GM12891 (cell line): Measurements from ENCODE around the gene RETNLB.

Experiments
- DNase-seq: peaks from one replicate; pipeline ENCODE4 v3.0.0; 2011; ENCODE audit warnings: low spot score; ENCODE audit not compliant: insufficient read length
- FAIRE-seq: peaks from 2 replicates; lab custom pipeline; 2011; peaks lifted over from hg19 to GRCh38; lab: Jason Lieb, UNC
- PAX5 ChIP-seq: IDR thresholded peaks from 2 replicates; pipeline ENCODE4 v1.6.1; 2011; ENCODE audit warnings: low read length, moderate library complexity, mild to moderate bottlenecking; ENCODE audit not compliant: insufficient read depth, severe bottlenecking
- POLR2A ChIP-seq: IDR thresholded peaks from 2 replicates; pipeline ENCODE4 v1.6.1; 2011; ENCODE audit warnings: low read depth, low read length, control low read depth
- POLR2AphosphoS5 ChIP-seq: IDR thresholded peaks from 2 replicates; pipeline ENCODE4 v1.6.1; 2011; ENCODE audit warnings: low read depth, low read length, control low read depth
- POU2F2 ChIP-seq: IDR thresholded peaks from 2 replicates; pipeline ENCODE4 v1.6.1; 2011; ENCODE audit warnings: low read depth, mild to moderate bottlenecking, control low read depth, low read length, moderate library complexity
- SPI1 ChIP-seq: IDR thresholded peaks from 2 replicates; pipeline ENCODE4 v1.6.1; 2011; ENCODE audit warnings: low read depth, low read length, control low read depth
- TAF1 ChIP-seq: IDR thresholded peaks from 2 replicates; pipeline ENCODE4 v1.6.1; 2011; ENCODE audit warnings: low read depth, low read length, control low read depth

Gene RETNLB

DNA sequence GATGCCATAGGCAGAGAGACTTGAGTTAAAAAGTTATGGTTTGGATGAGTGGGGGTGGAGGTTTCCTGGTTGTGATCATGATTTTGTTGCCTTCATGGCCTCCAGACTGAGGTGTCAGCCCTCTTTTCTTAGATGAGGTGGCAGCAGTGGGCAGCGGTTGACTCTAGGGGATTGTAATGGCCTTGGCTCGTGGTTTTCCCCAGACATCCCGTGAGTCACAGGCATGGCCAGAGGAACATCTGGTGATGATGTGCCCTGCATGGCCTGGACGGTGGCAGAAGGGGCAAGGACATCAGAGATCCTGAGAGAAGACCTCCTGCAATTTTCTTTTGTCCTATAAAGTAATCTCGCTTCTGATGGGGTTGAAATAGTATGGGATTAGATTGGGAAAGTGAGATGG is 12.4 kb downstream of the RETNLB start:
- DNase-seq (no peak), FAIRE-seq (no peak)
- TF ChIP-seq SPI1 (no peak), POLR2AphosphoS5 (no peak), TAF1 (no peak), POLR2A (no peak), PAX5 (no peak), POU2F2 (no peak)

DNA sequence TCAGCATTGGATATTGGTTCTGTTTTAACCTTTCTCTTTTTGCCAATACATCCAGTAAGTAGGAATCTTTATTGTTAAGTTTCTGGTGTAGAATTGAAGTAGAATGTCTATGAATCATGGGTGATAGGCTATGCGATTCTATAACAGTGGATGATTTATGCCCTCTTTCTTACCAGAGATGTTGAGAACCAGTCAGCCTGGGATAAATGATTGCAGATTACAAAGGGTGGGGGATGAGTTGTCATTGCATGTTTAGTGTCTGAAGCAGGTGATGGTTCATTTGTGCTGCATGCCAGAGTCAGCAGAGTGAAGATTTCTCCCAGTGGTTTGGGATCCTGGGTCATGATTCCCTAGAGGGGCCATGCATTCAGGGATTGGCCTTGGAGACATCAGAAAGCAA is 14.3 kb downstream of the RETNLB start:
- DNase-seq (no peak), FAIRE-seq (no peak)
- TF ChIP-seq SPI1: no peak
- no peak for TF ChIP-seq POLR2A
- no peak for TF ChIP-seq PAX5
- TF ChIP-seq POU2F2: no peak
- TF ChIP-seq TAF1: no peak
- TF ChIP-seq POLR2AphosphoS5: no peak

DNA sequence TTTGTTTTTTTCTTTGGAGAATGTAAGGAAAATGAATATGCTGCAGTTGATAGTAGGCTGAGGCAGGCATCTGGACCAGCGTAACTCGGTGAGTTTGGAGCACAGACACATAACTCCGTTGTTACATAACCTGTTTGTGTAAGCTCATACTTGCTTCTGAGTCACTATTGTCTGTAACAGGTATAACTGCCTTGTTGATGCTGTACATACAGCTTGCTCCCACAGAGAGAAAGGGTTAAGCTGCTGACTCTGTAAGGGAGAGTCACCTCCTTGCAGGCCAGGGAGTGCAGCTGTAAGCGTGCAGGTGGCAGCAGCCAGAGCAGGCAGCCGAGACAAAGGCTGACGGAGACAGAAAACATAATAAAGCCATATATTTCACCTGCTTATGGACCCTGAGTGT is 20.4 kb downstream of the RETNLB start:
- no peak for DNase-seq
- no peak for TF ChIP-seq PAX5
- no peak for TF ChIP-seq TAF1
- no peak for TF ChIP-seq POLR2AphosphoS5
- no peak for TF ChIP-seq SPI1
- no peak for TF ChIP-seq POU2F2
- TF ChIP-seq POLR2A: no peak
- FAIRE-seq: no peak

DNA sequence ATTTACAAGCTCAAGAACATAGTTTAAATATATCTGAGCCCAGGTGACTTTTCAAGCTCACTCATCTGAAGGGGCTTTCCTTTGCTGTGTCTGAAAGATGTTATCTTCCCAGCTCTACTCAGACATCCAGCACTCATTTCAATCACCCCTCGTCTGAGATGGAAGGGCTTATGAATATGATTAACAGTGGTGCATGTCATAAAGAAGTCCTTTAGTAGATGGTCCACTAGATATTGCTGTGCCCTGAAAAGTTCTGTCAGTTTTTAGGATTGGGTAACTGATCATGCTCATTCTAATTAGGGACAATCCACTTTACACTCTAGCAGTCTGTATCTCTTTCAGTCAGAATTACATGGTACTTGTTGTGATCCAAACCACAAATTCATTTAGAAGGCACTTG is 28.3 kb downstream of the RETNLB start:
- DNase-seq: no peak
- TF ChIP-seq TAF1: no peak
- TF ChIP-seq PAX5: no peak
- no peak for TF ChIP-seq POLR2AphosphoS5
- TF ChIP-seq POU2F2: no peak
- TF ChIP-seq POLR2A: no peak
- TF ChIP-seq SPI1: no peak
- no peak for FAIRE-seq

DNA sequence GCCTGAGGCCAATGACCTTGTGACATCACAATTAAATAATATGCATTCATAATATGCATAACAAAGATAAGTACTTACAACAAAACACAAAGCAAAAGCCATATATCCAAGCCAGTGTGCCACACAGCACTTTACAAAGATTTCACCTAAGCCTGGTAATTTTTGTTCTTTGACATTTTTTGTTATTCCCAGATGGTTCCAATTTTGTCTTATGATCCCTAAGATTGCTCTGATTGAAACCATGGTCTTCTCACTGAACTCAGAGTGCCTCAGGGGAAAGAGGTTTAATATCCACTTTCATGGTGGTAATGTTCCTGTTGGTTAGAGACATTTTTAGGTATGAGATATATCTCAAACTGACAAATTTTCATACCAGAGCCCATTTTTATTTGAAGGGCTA is 29.1 kb downstream of the RETNLB start:
- TF ChIP-seq POLR2A: no peak
- no peak for TF ChIP-seq TAF1
- DNase-seq (no peak), FAIRE-seq (no peak)

DNA sequence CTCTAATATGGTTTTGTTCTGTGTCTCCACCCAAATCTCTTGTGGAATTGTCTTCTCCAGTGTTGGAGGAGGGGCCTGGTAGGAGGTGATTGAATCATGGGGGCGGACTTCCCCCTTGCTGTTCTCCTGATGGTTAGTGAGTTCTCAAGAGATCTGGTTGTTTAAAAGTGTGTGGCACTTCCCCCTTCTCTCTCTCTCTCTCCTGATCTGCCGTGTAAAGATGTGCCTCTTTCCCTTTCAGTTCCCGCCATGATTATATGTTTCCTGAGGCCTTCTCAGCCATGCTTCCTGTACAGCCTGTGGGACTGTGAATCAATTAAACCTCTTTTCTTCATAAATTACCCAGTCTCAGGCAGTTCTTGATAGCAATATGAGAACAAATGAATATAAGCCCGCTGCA is 33.1 kb downstream of the RETNLB start:
- DNase-seq (no peak), FAIRE-seq (no peak)
- TF ChIP-seq POLR2AphosphoS5 (no peak), SPI1 (0 out of 2 replicates have a peak, but pooled peaks have one; percentile 18)

DNA sequence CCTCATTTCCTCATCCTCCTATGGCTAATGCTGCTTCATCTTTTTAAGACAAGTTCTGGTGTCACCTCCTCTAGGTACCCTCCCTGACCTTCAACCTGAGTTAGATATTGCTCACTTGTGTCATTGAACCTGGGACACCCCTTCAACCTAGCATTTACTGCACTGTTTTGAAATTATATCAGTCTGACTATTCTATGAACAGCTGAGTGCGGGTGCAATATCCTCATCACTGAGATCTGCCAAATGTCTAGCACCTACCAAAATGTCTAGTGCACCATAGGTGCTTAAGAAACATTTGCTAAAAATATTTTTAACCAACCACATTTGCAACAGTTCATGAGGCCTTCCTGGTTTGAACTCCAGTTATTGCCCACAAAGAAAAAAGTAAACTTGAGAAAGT is 34.5 kb downstream of the RETNLB start:
- FAIRE-seq (no peak), DNase-seq (no peak)
- TF ChIP-seq TAF1: no peak

DNA sequence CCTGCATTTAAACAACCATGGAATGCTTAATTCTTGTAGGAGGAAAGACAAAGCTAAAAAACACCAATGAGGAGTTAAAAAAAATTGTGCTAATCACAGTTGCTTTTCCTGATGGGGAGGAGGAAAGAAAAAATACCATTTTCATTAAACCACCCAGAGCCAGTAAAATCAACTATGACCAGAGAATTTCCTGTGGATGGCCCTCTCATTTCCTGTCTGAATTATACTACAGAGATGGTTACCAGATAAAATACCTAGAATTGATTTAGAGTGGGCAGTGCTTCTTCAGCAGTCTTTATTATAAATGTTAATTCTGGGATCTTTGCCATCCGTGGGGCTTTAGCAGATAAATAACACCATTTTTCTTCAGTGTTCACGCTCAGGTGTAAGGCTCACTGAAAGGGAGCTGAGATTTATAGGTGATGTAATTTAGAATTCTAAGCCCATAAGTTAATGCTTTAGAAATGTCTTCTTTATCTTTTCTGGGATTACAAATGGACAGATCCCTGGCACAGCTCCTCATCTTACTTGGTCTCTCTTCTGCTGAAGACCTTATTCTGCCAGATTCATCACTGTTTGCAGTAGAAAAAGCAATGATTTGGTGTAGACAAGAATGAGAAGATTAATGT is 37.9 kb downstream of the RETNLB start:
- FAIRE-seq: no peak
- DNase-seq: no peak
- TF ChIP-seq TAF1 (no peak), POLR2A (no peak), POU2F2 (no peak), PAX5 (no peak), POLR2AphosphoS5 (no peak), SPI1 (no peak)

DNA sequence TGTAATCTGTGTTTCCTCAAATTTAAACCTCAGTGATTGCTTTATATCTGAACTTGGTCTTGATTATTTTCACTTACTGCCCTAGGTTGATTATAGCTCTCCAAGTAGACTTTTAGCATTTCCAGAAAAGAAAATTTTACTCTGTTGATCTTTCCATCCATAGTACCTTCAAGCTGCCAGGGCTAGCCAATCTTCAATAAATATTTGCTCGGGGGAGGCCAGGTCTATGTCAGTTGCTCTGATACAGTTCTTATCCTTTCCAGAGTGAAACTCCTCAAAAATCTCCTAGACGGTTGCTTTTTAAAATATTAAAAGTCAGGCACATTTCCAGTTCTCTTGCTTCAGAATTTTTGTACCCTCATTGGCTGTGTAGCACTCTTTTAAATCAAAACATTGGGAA is 38.8 kb downstream of the RETNLB start:
- DNase-seq: no peak
- FAIRE-seq: no peak

DNA sequence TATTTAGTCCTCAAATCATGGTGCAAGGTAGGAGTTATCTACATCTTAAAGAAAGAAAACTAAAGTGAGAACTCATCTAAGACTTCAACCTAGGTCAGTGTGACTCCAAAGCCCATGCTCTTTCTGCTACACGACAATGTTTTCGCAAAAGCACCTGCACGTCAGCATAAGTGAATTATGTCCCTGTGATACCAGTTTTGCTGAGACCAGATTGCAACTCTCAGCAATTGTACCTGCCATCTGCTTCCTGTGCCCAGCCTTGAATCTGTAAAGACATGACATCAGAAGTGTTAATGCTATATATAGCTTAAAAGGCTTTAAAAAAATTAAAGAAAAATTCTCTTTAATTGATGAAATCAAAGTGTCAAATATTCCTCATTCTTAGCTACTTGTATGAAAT is 43.4 kb downstream of the RETNLB start:
- DNase-seq (no peak), FAIRE-seq (no peak)
- TF ChIP-seq SPI1: no peak
- TF ChIP-seq POLR2A: no peak
- no peak for TF ChIP-seq TAF1
- no peak for TF ChIP-seq POLR2AphosphoS5
- TF ChIP-seq PAX5: no peak
- no peak for TF ChIP-seq POU2F2

More for the DNA sequence above, 38.8 kb downstream of the RETNLB start:
- TF ChIP-seq PAX5 (no peak), POU2F2 (no peak), POLR2AphosphoS5 (no peak)

DNA sequence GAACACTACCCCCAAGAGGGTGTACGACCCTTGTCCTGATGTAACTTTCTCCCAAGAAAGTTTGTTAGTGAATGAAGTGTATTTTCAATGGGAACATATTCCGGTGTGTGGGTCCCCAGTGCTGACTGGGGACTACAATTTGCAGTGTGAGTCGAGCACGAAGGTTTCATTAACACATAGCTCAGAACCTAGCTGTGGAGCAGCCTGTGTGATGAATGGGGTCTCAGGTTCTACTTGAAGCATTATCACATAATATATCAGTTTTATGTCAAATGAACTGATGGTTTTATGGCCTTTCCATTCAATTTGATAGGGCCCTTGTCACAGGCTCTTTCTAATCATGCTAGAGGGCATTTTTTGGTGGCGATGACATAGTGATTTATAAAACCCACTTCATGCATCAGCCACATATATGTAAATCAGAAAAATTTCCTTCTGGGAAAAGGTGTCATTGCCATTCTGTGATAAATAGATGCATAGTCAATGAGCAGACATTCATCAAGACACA is 44.1 kb downstream of the RETNLB start:
- TF ChIP-seq POLR2A: no peak
- TF ChIP-seq SPI1: no peak
- TF ChIP-seq POLR2AphosphoS5: no peak
- TF ChIP-seq PAX5: no peak
- no peak for TF ChIP-seq POU2F2
- no peak for TF ChIP-seq TAF1
- FAIRE-seq (no peak), DNase-seq (no peak)
